Smooth muscle cell (in vitro differentiated cells): ENCODE data around the gene DRD2. TPM values are rescaled to one million over a fixed set of nuclear protein-coding genes. Genes with fewer than 3 reads are reported as not detected.

Source experiments
- DNase-seq: peaks from one replicate; lab custom pipeline; 2025; ENCODE audit not compliant: unreplicated experiment; lab: John Stamatoyannopoulos, UW
- H2AFZ ChIP-seq: fragments of 200-600 bp; sonication (generic); 2 replicates; pipeline ENCODE4 v1.6.0; 2016; ENCODE audit warnings: antibody characterized with exemption, low read depth, mild to moderate bottlenecking
- H3F3A ChIP-seq: fragments of 200-600 bp; sonication (generic); 2 replicates; pipeline ENCODE4 v1.6.0; 2017; ENCODE audit warnings: antibody characterized with exemption, low read depth
- H3K27ac ChIP-seq: fragments of 200-600 bp; sonication (generic); 2 replicates; pipeline ENCODE4 v1.5.1; 2016; ENCODE audit warnings: low read depth, mild to moderate bottlenecking
- H3K27me3 ChIP-seq: fragments of 200-600 bp; sonication (generic); 2 replicates; pipeline ENCODE4 v1.6.1; 2016; ENCODE audit warnings: low read depth, mild to moderate bottlenecking
- H3K36me3 ChIP-seq: fragments of 200-600 bp; sonication (generic); 2 replicates; pipeline ENCODE4 v1.5.1; 2016; ENCODE audit warnings: low read depth
- H3K4me1 ChIP-seq: fragments of 200-600 bp; sonication (generic); 2 replicates; pipeline ENCODE4 v1.5.1; 2016; ENCODE audit warnings: low read depth
- H3K4me2 ChIP-seq: fragments of 200-600 bp; sonication (generic); 2 replicates; pipeline ENCODE4 v1.6.0; 2016; ENCODE audit warnings: mild to moderate bottlenecking
- H3K4me3 ChIP-seq: fragments of 200-600 bp; sonication (generic); 2 replicates; pipeline ENCODE4 v1.5.1; 2016; ENCODE audit warnings: mild to moderate bottlenecking
- H3K79me2 ChIP-seq: fragments of 200-600 bp; sonication (generic); 2 replicates; pipeline ENCODE4 v1.6.0; 2016; ENCODE audit warnings: low read depth, mild to moderate bottlenecking
- H3K9ac ChIP-seq: fragments of 200-600 bp; sonication (generic); 2 replicates; pipeline ENCODE4 v1.6.0; 2016; ENCODE audit warnings: low read depth
- H3K9me3 ChIP-seq: fragments of 200-600 bp; sonication (generic); replicated peaks from 2 replicates; pipeline ENCODE4 v1.5.1; 2016; ENCODE audit warnings: low read depth
- H4K20me1 ChIP-seq: fragments of 200-600 bp; sonication (generic); 2 replicates; pipeline ENCODE4 v1.6.0; 2016; ENCODE audit warnings: low read depth
- WGBS: methylation state at CpG from one replicate; pipeline ENCODE4 v1.1.7; 2016; ENCODE audit warnings: low lambda C conversion rate; 5-methylcytosine and 5-hydroxymethylcytosine counted together
- polyA plus RNA-seq: library from polyadenylated mRNA; unstranded; fragments of >200 nt; fragmentation: Nextera tagmentation; extraction: Ambion mirVana; gene quantifications from 2 replicates; pipeline ENCODE4 v1.2.1, GENCODE V29; 2016
- total RNA-seq: library from RNA; depleted of rRNA; stranded (reverse); fragments of >200 nt; gene quantifications from 2 replicates; pipeline ENCODE4 v1.2.3, GENCODE V29; 2014
- TF ChIP-seq, protein P1 (sequence below): fragments of 200-600 bp; sonication (generic); IDR thresholded peaks from 2 replicates; pipeline ENCODE4 v1.5.1; 2017; ENCODE audit warnings: borderline replicate concordance, mild to moderate bottlenecking, antibody characterized with exemption; ENCODE audit not compliant: insufficient read depth, poor library complexity, severe bottlenecking

Gene DRD2
- total and polyA plus RNA-seq, 2 experiments from 2014 or later: 0.57 to 0.72 TPM

DNA sequence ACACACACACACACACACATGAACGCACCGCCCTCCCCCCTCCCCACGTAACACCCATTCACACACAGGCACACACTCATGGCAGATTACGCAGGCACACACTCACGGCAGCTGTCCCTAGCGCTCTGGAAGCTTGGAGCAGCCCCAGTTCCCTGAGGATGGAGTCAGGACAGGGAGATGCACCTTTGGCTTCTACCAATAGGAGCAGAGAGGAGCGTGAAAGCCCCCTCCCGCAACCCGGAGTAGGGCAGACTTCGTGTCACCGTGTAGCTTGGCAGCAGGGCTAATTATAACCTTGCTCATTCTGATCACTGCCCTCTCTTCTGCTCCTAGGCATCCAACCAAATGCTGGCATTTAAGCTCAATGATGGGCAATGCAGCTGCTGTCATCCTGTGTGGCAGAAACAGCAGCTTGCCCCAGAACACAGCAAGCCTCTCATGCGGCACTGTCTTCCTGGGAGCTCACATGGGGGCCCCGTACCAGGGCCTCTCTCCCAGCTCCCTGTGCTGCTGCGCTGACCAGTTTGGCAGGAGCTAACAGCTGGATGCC, 55.7 kb downstream of the DRD2 start:
- Histone ChIP-seq H3K79me2 (no peaks in the 10 kb centered on the region), H2AFZ (no peak overlapping the region), H3F3A (no peaks in the 10 kb centered on the region), H3K36me3 (no peaks in the 10 kb centered on the region), H3K27me3 (no peaks in the 10 kb centered on the region), H3K4me1 (no peaks in the 10 kb centered on the region), H3K9me3 (no peaks in the 10 kb centered on the region), H3K4me2 (no peak overlapping the region), H3K9ac (no peak overlapping the region), H3K4me3 (no peak overlapping the region), H3K27ac (no peak overlapping the region), H4K20me1 (no peaks in the 10 kb centered on the region)
- DNase-seq: no peak
- TF ChIP-seq, protein P1, sequence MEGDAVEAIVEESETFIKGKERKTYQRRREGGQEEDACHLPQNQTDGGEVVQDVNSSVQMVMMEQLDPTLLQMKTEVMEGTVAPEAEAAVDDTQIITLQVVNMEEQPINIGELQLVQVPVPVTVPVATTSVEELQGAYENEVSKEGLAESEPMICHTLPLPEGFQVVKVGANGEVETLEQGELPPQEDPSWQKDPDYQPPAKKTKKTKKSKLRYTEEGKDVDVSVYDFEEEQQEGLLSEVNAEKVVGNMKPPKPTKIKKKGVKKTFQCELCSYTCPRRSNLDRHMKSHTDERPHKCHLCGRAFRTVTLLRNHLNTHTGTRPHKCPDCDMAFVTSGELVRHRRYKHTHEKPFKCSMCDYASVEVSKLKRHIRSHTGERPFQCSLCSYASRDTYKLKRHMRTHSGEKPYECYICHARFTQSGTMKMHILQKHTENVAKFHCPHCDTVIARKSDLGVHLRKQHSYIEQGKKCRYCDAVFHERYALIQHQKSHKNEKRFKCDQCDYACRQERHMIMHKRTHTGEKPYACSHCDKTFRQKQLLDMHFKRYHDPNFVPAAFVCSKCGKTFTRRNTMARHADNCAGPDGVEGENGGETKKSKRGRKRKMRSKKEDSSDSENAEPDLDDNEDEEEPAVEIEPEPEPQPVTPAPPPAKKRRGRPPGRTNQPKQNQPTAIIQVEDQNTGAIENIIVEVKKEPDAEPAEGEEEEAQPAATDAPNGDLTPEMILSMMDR: no peak
- WGBS: 90% methylated on average over 14 of the region's 14 CpGs

DNA sequence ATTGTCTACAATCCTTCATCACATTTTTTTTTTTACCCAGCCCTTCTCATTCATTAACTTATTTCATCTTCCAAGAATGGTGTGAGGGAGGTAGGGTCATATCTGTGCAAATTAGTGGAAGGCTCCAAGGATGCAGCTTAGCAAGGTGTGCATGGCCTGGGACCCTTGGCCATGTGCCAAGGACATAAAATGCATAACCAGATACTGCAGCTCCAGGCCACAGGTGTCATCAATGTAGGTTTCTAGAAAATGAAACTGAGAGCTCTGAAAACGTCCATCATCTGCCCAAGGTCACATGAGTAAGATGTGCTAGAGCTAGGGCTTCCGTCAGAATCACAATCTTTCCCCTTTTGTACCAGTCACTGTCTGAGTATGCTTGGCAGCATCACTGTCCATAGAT, 57.8 kb downstream of the DRD2 start:
- no peak for DNase-seq
- Histone ChIP-seq H3K79me2 (no peaks in the 10 kb centered on the region), H4K20me1 (no peaks in the 10 kb centered on the region), H3K9ac (no peak overlapping the region), H3F3A (no peaks in the 10 kb centered on the region), H2AFZ (no peak overlapping the region), H3K4me2 (no peak overlapping the region), H3K4me1 (no peaks in the 10 kb centered on the region), H3K4me3 (no peak overlapping the region), H3K27ac (no peak overlapping the region), H3K36me3 (no peaks in the 10 kb centered on the region), H3K9me3 (no peaks in the 10 kb centered on the region), H3K27me3 (no peaks in the 10 kb centered on the region)
- TF ChIP-seq, protein P1: no peak
- WGBS: 61% methylated on average over 2 of the region's 2 CpGs

DNA sequence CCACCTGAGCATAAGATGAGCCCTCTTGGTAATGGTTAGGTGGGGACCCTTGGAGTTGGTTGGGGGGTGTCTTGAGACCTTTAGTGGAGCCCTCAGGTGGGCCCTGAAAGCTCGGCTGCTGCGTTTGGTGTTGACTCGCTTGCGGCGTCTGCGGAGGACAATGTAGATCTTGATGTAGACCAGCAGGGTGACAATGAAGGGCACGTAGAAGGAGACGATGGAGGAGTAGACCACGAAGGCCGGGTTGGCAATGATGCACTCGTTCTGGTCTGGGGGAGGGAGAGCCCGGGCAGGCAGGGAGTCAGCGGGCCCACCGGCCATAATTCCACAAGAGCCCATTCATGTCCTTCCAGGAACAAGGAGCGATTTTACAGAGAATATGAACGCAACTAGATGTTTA, 59.9 kb downstream of the DRD2 start:
- Histone ChIP-seq H3K79me2 (no peaks in the 10 kb centered on the region), H3K36me3 (no peaks in the 10 kb centered on the region), H3K9ac (no peak overlapping the region), H3K27me3 (no peaks in the 10 kb centered on the region), H2AFZ (no peak overlapping the region), H3F3A (no peaks in the 10 kb centered on the region), H3K4me2 (no peak overlapping the region), H3K4me1 (no peaks in the 10 kb centered on the region), H4K20me1 (no peaks in the 10 kb centered on the region), H3K27ac (no peak overlapping the region), H3K9me3 (no peaks in the 10 kb centered on the region), H3K4me3 (no peak overlapping the region)
- TF ChIP-seq, protein P1: no peak
- DNase-seq: no peak
- 97% methylated on average over 16 of the region's 16 CpGs for WGBS

DNA sequence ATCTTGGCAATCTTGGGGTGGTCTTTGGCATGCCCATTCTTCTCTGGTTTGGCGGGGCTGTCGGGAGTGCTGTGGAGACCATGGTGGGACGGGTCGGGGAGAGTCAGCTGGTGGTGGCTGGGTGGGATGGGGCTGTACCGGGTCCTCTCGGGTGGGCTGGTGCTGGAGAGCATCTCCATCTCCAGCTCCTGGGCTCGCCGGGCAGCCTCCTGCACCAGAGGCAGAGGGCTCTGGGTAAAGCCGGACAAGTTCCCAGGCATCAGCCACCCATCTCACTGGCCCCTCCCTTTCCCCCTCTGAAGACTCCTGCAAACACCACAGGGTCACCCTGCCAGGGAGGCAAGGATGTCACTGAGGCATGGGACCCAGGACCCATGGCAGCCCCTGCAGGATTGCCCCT, 62.5 kb downstream of the DRD2 start:
- H3K4me2 ChIP-seq: no peak overlapping the region
- H2AFZ ChIP-seq: no peak overlapping the region
- no peak for DNase-seq
- no peaks in the 10 kb centered on the region for H3K36me3 ChIP-seq
- H3K9me3 ChIP-seq: no peaks in the 10 kb centered on the region
- TF ChIP-seq, protein P1: no peak
- H3K4me1 ChIP-seq: no peaks in the 10 kb centered on the region
- no peaks in the 10 kb centered on the region for H3K79me2 ChIP-seq
- H4K20me1 ChIP-seq: no peaks in the 10 kb centered on the region
- no peak overlapping the region for H3K27ac ChIP-seq
- no peaks in the 10 kb centered on the region for H3K27me3 ChIP-seq
- H3K9ac ChIP-seq: no peak overlapping the region
- 93% methylated on average over 5 of the region's 9 CpGs for WGBS
- H3K4me3 ChIP-seq: no peak overlapping the region
- no peaks in the 10 kb centered on the region for H3F3A ChIP-seq
